Parathyroid adenoma (tissue), 2 donors: Measurements from ENCODE around the gene TCF25.

Experiments used
- H2AFZ ChIP-seq: fragments of 300-600 bp; sonication (generic); one replicate; pipeline ENCODE4 v1.7.0; 2017; ENCODE audit warnings: antibody characterized with exemption, mild to moderate bottlenecking
- H3K27ac ChIP-seq: fragments of 300-600 bp; sonication (generic); one replicate; pipeline ENCODE4 v1.7.0; 2017
- H3K27me3 ChIP-seq: fragments of 300-600 bp; sonication (generic); one replicate; pipeline ENCODE4 v1.7.0; 2017; ENCODE audit warnings: low read length; ENCODE audit not compliant: control insufficient read depth, insufficient read depth
- H3K36me3 ChIP-seq: fragments of 300-600 bp; sonication (generic); one replicate; pipeline ENCODE4 v1.7.0; 2017; ENCODE audit warnings: low read length; ENCODE audit not compliant: control insufficient read depth, insufficient read depth
- H3K4me1 ChIP-seq: fragments of 300-600 bp; sonication (generic); one replicate; pipeline ENCODE4 v1.7.0; 2017; ENCODE audit warnings: control low read depth
- H3K4me2 ChIP-seq: fragments of 300-600 bp; sonication (generic); one replicate; pipeline ENCODE4 v1.7.0; 2017; ENCODE audit warnings: low read length
- H3K4me3 ChIP-seq: fragments of 300-600 bp; sonication (generic); one replicate; pipeline ENCODE4 v1.7.0; 2017; ENCODE audit warnings: low read depth, low read length
- H3K79me2 ChIP-seq: fragments of 300-600 bp; sonication (generic); one replicate; pipeline ENCODE4 v1.7.0; 2017; ENCODE audit warnings: control low read depth
- H3K9ac ChIP-seq: fragments of 300-600 bp; sonication (generic); one replicate; pipeline ENCODE4 v1.7.0; 2017; ENCODE audit warnings: mild to moderate bottlenecking
- H3K9me3 ChIP-seq: fragments of 300-600 bp; sonication (generic); one replicate; pipeline ENCODE4 v1.7.0; 2017; ENCODE audit warnings: low read length; ENCODE audit not compliant: control insufficient read depth
- TF ChIP-seq, protein P1 (sequence below): fragments of 300-600 bp; sonication (generic); IDR thresholded peaks from one replicate; pipeline ENCODE4 v1.7.0; 2017; ENCODE audit warnings: antibody characterized with exemption, mild to moderate bottlenecking
- donor health status: primary hyperparathyroidism.

The TCF25 gene

DNA sequence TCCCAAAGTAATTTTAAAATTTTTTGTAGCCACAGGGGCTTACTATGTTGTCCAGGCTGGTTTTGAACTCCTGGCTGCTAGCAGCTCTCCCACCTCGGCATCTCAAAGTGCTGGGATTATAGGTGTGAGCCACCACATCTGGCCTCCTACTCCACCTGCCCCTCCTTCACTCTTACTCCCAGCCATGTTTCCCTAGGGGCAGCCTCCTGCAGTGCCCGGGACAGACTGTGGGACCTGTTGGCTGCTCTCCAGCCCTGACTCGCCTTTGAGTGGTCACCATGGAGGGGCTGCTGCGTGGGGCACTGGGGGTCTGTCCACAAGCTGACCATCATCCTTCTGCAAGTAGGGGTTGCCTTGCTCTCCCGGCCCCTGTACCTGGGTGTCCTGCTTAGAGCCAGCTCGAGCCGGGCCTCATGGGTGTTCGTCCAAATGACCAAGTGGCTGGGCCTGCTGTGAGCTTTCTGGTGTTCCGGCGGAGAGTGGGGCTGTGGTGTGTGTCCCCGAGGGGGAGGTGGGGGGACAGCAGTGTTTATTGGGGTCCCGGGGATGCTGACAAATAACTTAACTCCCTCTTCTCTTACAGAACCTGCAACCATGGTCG, 28.6 kb upstream of the TCF25 start:
- Histone ChIP-seq H3K4me3 (no peak overlapping the region), H3K4me1 (peaks cover 16% of the 10 kb centered on the region), H3K9me3 (no peaks in the 10 kb centered on the region), H3K9ac (no peak overlapping the region), H3K36me3 (no peaks in the 10 kb centered on the region), H3K79me2 (no peaks in the 10 kb centered on the region), H3K4me2 (no peak overlapping the region), H3K27ac (no peak overlapping the region), H3K27me3 (no peaks in the 10 kb centered on the region), H2AFZ (no peak overlapping the region)
- TF ChIP-seq, protein P1, sequence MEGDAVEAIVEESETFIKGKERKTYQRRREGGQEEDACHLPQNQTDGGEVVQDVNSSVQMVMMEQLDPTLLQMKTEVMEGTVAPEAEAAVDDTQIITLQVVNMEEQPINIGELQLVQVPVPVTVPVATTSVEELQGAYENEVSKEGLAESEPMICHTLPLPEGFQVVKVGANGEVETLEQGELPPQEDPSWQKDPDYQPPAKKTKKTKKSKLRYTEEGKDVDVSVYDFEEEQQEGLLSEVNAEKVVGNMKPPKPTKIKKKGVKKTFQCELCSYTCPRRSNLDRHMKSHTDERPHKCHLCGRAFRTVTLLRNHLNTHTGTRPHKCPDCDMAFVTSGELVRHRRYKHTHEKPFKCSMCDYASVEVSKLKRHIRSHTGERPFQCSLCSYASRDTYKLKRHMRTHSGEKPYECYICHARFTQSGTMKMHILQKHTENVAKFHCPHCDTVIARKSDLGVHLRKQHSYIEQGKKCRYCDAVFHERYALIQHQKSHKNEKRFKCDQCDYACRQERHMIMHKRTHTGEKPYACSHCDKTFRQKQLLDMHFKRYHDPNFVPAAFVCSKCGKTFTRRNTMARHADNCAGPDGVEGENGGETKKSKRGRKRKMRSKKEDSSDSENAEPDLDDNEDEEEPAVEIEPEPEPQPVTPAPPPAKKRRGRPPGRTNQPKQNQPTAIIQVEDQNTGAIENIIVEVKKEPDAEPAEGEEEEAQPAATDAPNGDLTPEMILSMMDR, result no peak

DNA sequence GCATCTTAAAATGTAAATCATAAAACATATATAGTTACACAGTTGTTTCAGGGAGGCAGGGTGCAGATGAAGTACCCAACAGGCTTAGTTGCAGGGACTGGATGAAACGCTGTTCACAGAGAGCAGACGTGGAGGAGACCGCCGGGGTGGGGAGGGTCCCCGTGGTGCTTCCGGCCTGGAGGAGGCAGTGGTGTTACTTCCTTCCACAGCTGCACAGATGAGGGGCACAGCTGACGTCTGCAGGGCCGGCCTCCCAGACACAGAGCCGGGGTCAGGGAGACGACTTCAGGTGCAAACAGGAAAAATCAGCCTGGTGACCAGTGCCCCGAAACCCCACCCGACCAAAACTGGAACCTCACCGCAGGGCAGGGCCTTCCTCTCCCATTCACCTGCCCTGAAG, 28.0 kb upstream of the TCF25 start:
- no peaks in the 10 kb centered on the region for H3K9me3 ChIP-seq
- H3K4me3 ChIP-seq, result no peak overlapping the region
- no peak overlapping the region for H3K9ac ChIP-seq
- peaks cover 16% of the 10 kb centered on the region for H3K4me1 ChIP-seq
- TF ChIP-seq, protein P1, result no peak
- H3K79me2 ChIP-seq, result no peaks in the 10 kb centered on the region
- no peak overlapping the region for H2AFZ ChIP-seq
- H3K27ac ChIP-seq, result no peak overlapping the region
- no peaks in the 10 kb centered on the region for H3K27me3 ChIP-seq
- H3K36me3 ChIP-seq, result no peaks in the 10 kb centered on the region
- no peak overlapping the region for H3K4me2 ChIP-seq

DNA sequence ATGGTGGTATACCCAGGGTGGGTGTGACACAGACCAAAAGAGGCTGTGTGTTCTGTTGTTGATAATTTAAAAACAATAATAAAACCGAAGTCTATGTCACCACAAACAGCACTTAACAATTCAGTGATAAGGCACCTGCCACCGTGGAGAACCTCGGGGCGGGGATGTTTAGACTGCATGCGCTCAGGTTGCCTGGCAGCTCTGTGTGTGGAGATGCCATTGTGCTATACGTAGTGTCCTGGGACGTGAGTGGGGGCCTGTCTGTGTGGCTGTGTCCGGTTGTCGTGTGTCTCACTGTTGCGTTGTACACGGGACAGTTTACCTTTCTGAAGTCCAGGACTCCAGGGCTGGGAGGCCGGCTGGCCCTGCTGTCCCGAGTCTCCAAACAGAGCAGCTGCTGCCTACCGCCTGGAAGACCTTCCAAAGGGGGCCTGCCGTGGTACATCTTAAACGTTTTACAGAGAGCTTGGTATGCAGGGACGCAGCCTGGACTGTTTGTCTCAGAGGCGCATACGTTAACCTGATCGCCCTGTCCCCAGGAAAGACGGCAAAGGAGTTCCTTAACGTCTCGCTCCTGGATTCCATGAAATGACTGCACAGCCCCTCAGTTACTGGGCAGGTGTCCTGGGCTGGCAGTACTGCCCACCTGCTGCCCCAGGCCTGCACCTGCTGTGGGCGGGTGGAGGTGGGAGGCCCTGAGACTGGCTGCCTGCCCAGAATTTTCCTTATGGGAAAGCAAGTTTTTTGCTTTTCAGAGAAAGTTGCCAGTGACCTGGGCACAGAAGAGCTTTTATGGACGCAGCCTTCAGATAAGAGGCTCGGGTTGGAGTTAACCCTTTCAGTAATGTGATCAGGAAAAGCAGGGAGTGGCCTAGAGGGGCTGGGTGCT, 26.1 kb upstream of the TCF25 start:
- no peaks in the 10 kb centered on the region for H3K36me3 ChIP-seq
- H3K4me2 ChIP-seq, result no peak overlapping the region
- no peak overlapping the region for H3K4me3 ChIP-seq
- H3K4me1 ChIP-seq, result peaks cover 16% of the 10 kb centered on the region
- no peaks in the 10 kb centered on the region for H3K9me3 ChIP-seq
- H3K27ac ChIP-seq, result no peak overlapping the region
- H3K27me3 ChIP-seq, result no peaks in the 10 kb centered on the region
- H3K9ac ChIP-seq, result no peak overlapping the region
- TF ChIP-seq, protein P1, result no peak
- no peak overlapping the region for H2AFZ ChIP-seq
- H3K79me2 ChIP-seq, result no peaks in the 10 kb centered on the region

DNA sequence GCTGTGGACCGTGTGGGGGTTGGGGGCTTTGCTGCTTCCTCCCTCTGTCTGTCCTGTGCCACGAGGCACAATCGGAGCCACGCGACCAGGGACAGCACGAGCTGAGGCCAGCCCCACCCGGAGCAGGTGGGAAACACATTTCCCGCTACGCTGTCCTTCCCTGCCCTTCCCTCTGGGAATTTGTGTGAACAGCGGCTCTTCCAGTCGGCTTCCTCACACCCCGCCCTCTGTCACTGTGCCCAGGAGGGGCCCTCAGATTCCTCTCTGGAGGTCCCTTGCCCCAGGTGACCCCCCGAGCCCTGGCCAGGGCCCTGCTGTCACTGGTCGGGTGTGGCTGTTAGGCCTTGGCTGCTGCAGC, 25.5 kb upstream of the TCF25 start:
- Histone ChIP-seq H3K9ac (no peak overlapping the region), H3K27me3 (no peaks in the 10 kb centered on the region), H3K4me3 (no peak overlapping the region), H3K4me1 (peaks cover 10% of the 10 kb centered on the region), H2AFZ (no peak overlapping the region), H3K9me3 (no peaks in the 10 kb centered on the region), H3K79me2 (peaks cover under 1% of the 10 kb centered on the region), H3K36me3 (no peaks in the 10 kb centered on the region), H3K27ac (no peak overlapping the region), H3K4me2 (no peak overlapping the region)
- TF ChIP-seq, protein P1, result no peak
